ENCODE measurements around the gene RPS27A. TPM values are rescaled to one million over a fixed set of nuclear protein-coding genes. Genes with fewer than 3 reads are reported as not detected.

Gene RPS27A
- total RNA-seq, 1 experiment from 2014 or later = 853 TPM

DNA sequence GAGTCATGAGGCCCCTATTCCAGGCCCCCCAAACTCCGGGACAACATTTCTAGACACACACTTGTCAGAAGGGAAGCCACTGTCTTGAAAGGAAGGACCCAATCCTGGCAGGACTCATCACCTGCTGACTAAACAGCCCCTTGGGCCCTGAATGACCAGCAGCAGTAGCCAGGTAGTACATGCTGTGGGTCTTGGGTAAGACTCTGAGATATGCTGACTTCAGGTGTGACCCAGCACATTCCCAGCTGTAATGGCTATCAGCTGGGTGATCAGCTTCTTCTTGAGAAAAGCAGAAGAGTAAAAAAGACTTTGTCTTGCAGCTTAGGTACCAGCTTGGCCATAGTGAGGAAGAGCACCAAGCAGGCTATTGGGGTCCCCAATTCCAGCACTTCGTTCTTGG, 36.0 kb upstream of the RPS27A start:
- Histone ChIP-seq H3K27me3 (ENCODE audit: control insufficient read depth, insufficient read depth, low read length) (no peaks in the 10 kb centered on the region), H3K36me3 (ENCODE audit: control insufficient read depth, insufficient read depth, low read length) (no peaks in the 10 kb centered on the region), H3K27ac (ENCODE audit: low read length) (no peak overlapping the region), H3K4me1 (ENCODE audit: control insufficient read depth, insufficient read depth, low read length) (no peaks in the 10 kb centered on the region), H3K4me3 (ENCODE audit: low read depth in 2 of 2, low read length in 2 of 2) (no peak overlapping the region), H3K9me3 (ENCODE audit: control insufficient read depth, insufficient read depth, low read depth, low read length) (no peaks in the 10 kb centered on the region; the same call in 1 of the 2 replicates)
- in situ Hi-C loops (cut with HindIII; ENCODE audit: low pct_unique_long_range_greater_than_20kb, low sequenced_read_pairs) = no loop called here
- ChIA-PET POLR2A (no interaction called here), CTCF (no interaction called here)
- TF ChIP-seq SIN3A (IDR thresholded peaks at IDR 0.05; ENCODE audit: borderline replicate concordance, insufficient read depth, low read depth, low read length) (no peak), CTCF (IDR thresholded peaks at IDR 0.05) (no peak), POLR2AphosphoS5 (IDR thresholded peaks at IDR 0.05; ENCODE audit: low read depth, low read length) (no peak), TCF7L2 (IDR thresholded peaks at IDR 0.05; ENCODE audit: low read depth, low read length) (no peak), REST (IDR thresholded peaks at IDR 0.05; ENCODE audit: insufficient read depth in 1 of 2, low read depth in 2 of 2, low read length in 1 of 2) (no peak)
- ATAC-seq (no peak), DNase-seq (ENCODE audit: low read depth, low spot score) (no peak)
- intact Hi-C loops (cut with micrococcal nuclease; ENCODE audit: unreplicated experiment) = no loop called here
- no TSS peak for BruUV-seq (replicated peaks)

DNA sequence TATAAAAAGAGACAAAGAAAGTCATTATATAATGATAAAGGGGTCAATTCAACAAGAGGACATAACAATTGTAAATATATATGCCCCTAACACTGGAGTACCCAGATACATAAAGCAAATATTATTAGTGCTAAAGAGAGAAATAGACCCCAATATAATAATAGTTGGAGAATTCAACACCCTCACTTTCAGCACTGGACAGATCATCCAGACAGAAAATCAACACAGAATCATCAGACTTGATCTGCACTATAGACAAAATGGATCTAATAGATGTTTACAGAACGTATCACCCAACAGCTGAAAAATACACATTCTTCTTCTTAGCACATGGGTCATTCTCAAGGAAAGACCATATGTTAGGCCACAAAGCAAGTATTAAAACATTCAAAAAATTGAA, 32.1 kb upstream of the RPS27A start:
- no peak for ATAC-seq
- H3K27ac ChIP-seq (ENCODE audit: low read length) = no peak overlapping the region
- in situ Hi-C loops (cut with HindIII; ENCODE audit: low pct_unique_long_range_greater_than_20kb, low sequenced_read_pairs) = no loop called here

More for the DNA sequence above, 32.1 kb upstream of the RPS27A start:
- intact Hi-C loops (cut with micrococcal nuclease; ENCODE audit: unreplicated experiment) = no loop called here
- TF ChIP-seq REST (IDR thresholded peaks at IDR 0.05; ENCODE audit: insufficient read depth in 1 of 2, low read depth in 2 of 2, low read length in 1 of 2) (peak in 1 of 2 experiments; percentile 69; a peak in 2 of 4 replicates), POLR2AphosphoS5 (IDR thresholded peaks at IDR 0.05; ENCODE audit: low read depth, low read length) (no peak)
- POLR2A ChIA-PET = no interaction called here
- DNase-seq (ENCODE audit: low read depth, low spot score) = no peak
- H3K9me3 ChIP-seq (ENCODE audit: control insufficient read depth, insufficient read depth, low read depth, low read length) = no peaks in the 10 kb centered on the region
- BruUV-seq (replicated peaks) = no TSS peak
- CTCF ChIA-PET = interaction anchor here (0.7 kb wide), 1 partner anchor 978 kb away, joined by 3 read pairs; no protein-coding TSS in a partner anchor
- no peak overlapping the region for H3K4me3 ChIP-seq (ENCODE audit: low read depth in 2 of 2, low read length in 2 of 2)
- no peaks in the 10 kb centered on the region for H3K4me1 ChIP-seq (ENCODE audit: control insufficient read depth, insufficient read depth, low read length)
- H3K27me3 ChIP-seq (ENCODE audit: control insufficient read depth, insufficient read depth, low read length) = no peaks in the 10 kb centered on the region
- H3K36me3 ChIP-seq (ENCODE audit: control insufficient read depth, insufficient read depth, low read length) = no peaks in the 10 kb centered on the region
